GM04504 (cell line): Measurements from ENCODE around the gene SEZ6.

ENCODE experiments used
- DNase-seq: peaks from one replicate; pipeline ENCODE4 v3.0.0-alpha.2; 2012; ENCODE audit warnings: low read depth

The SEZ6 gene

GRCh38 chr17:28974451-28974850 is 31.4 kb downstream of the SEZ6 start:
- DNase-seq = no peak

GRCh38 chr17:28973425-28973824 is 32.4 kb downstream of the SEZ6 start:
- no peak for DNase-seq

GRCh38 chr17:28972437-28972836 is 33.4 kb downstream of the SEZ6 start:
- no peak for DNase-seq

- DNase-seq = no peak
Measured at GRCh38 chr17:28970879-28971278, 35.0 kb downstream of the SEZ6 start.

- no peak for DNase-seq
Measured at GRCh38 chr17:28969706-28970393, 36.0 kb downstream of the SEZ6 start.

- DNase-seq = no peak
Measured at GRCh38 chr17:28968914-28969295, 36.9 kb downstream of the SEZ6 start.

- DNase-seq = no peak
Measured at GRCh38 chr17:28968231-28968913, 37.5 kb downstream of the SEZ6 start.

- DNase-seq = no peak
Measured at GRCh38 chr17:28967221-28968135, 38.4 kb downstream of the SEZ6 start.

GRCh38 chr17:28963841-28964240 is 42.0 kb downstream of the SEZ6 start:
- no peak for DNase-seq

GRCh38 chr17:28963055-28963611 is 42.7 kb downstream of the SEZ6 start:
- no peak for DNase-seq

- DNase-seq = no peak
Measured at GRCh38 chr17:28961391-28961790, 44.4 kb downstream of the SEZ6 start.

GRCh38 chr17:28960256-28961061 is 45.4 kb downstream of the SEZ6 start:
- DNase-seq = no peak

GRCh38 chr17:28959471-28959871 is 46.4 kb downstream of the SEZ6 start:
- no peak for DNase-seq

GRCh38 chr17:28958820-28959455 is 46.9 kb downstream of the SEZ6 start:
- DNase-seq = no peak

- no peak for DNase-seq
Measured at GRCh38 chr17:28957992-28958355, 47.9 kb downstream of the SEZ6 start.

GRCh38 chr17:28957277-28957991 is 48.4 kb downstream of the SEZ6 start:
- DNase-seq = no peak

- no peak for DNase-seq
Measured at GRCh38 chr17:28956861-28957260, 49.0 kb downstream of the SEZ6 start.

- no peak for DNase-seq
Measured at GRCh38 chr17:28956112-28956511, 49.7 kb downstream of the SEZ6 start.

GRCh38 chr17:28955408-28955807 is 50.4 kb downstream of the SEZ6 start:
- DNase-seq = no peak

- no peak for DNase-seq
Measured at GRCh38 chr17:28954886-28955285, 50.9 kb downstream of the SEZ6 start.
